Activated CD4-positive, alpha-beta T cell treated with anti-CD3 and anti-CD28 coated beads, Interleukin-2, amount 50 U/mL, for 24 hours (primary cell): Measurements from ENCODE around the gene TPSAB1.

ENCODE experiments used
- DNase-seq, 2 donors: peaks; one replicate each; pipeline ENCODE4 v3.0.0-alpha.2; 2020; ENCODE audit warnings: low read depth in 1 of 2, low spot score in 1 of 2

TPSAB1 gene

GRCh38 chr16:1209081-1209480 lies 31.4 kb upstream of the TPSAB1 start:
- DNase-seq = no peak

- DNase-seq = no peak
Observed at GRCh38 chr16:1210461-1210860, 30.0 kb upstream of the TPSAB1 start.

- DNase-seq = no peak
Observed at GRCh38 chr16:1211451-1212268, 28.8 kb upstream of the TPSAB1 start.

GRCh38 chr16:1212616-1213194 lies 27.8 kb upstream of the TPSAB1 start:
- no peak for DNase-seq

GRCh38 chr16:1213231-1213630 lies 27.3 kb upstream of the TPSAB1 start:
- no peak for DNase-seq

GRCh38 chr16:1213796-1214372 lies 26.6 kb upstream of the TPSAB1 start:
- no peak for DNase-seq

GRCh38 chr16:1214719-1215118 lies 25.8 kb upstream of the TPSAB1 start:
- no peak for DNase-seq

- DNase-seq = no peak
Observed at GRCh38 chr16:1215574-1216295, 24.8 kb upstream of the TPSAB1 start.

- DNase-seq = no peak
Observed at GRCh38 chr16:1216296-1216619, 24.2 kb upstream of the TPSAB1 start.

GRCh38 chr16:1216681-1217400 lies 23.7 kb upstream of the TPSAB1 start:
- DNase-seq = no peak

GRCh38 chr16:1217526-1217925 lies 23.0 kb upstream of the TPSAB1 start:
- DNase-seq = no peak

GRCh38 chr16:1218061-1218929 lies 22.2 kb upstream of the TPSAB1 start:
- DNase-seq = no peak

GRCh38 chr16:1218930-1219611 lies 21.4 kb upstream of the TPSAB1 start:
- DNase-seq = no peak

- no peak for DNase-seq
Observed at GRCh38 chr16:1220098-1220728, 20.3 kb upstream of the TPSAB1 start.

GRCh38 chr16:1220841-1221627 lies 19.5 kb upstream of the TPSAB1 start:
- DNase-seq = no peak

- DNase-seq = no peak
Observed at GRCh38 chr16:1221628-1222552, 18.6 kb upstream of the TPSAB1 start.

- DNase-seq = no peak
Observed at GRCh38 chr16:1222553-1223354, 17.8 kb upstream of the TPSAB1 start.
